Testis (tissue), 2 donors: ENCODE measurements around the gene FGF11.

Experiments
- CTCF ChIP-seq, 3 experiments: fragments of 450-650 bp in 2 of 3; fragments of 200-600 bp in 1 of 3; sonication (generic) in 1 of 3; IDR thresholded peaks; one replicate each; pipeline ENCODE4 v1.5.1; 2016 to 2019; ENCODE audit warnings: antibody characterized with exemption in 3 of 3, mild to moderate bottlenecking in 2 of 3, moderate library complexity in 1 of 3
- POLR2A ChIP-seq: fragments of 450-650 bp; IDR thresholded peaks from one replicate; pipeline ENCODE4 v1.6.1; 2017; ENCODE audit warnings: antibody characterized with exemption, mild to moderate bottlenecking, moderate library complexity

GRCh38 chr17:7404737-7405349 is 34.5 kb upstream of the FGF11 start:
- no peak for TF ChIP-seq CTCF (IDR thresholded peaks at IDR 0.05)
- no peak for TF ChIP-seq POLR2A
